SU-DHL-6 (cell line): ENCODE data around the gene NCOA3.

Experiments
- EZH2phosphoT487 ChIP-seq: fragments of 200-600 bp; sonication (generic), shearing (Covaris generic); conservative IDR thresholded peaks from 2 replicates; pipeline ENCODE4 v1.6.1; 2018; ENCODE audit warnings: mild to moderate bottlenecking, antibody characterized with exemption, low read length, moderate library complexity, mixed read lengths
- TF ChIP-seq, protein P1 (sequence below): fragments of 200-600 bp; sonication (generic); IDR thresholded peaks from one replicate; pipeline ENCODE4 v1.5.1; 2017; ENCODE audit warnings: antibody characterized with exemption, mild to moderate bottlenecking, low read length, moderate library complexity; ENCODE audit not compliant: insufficient read depth, poor library complexity, severe bottlenecking

DNA sequence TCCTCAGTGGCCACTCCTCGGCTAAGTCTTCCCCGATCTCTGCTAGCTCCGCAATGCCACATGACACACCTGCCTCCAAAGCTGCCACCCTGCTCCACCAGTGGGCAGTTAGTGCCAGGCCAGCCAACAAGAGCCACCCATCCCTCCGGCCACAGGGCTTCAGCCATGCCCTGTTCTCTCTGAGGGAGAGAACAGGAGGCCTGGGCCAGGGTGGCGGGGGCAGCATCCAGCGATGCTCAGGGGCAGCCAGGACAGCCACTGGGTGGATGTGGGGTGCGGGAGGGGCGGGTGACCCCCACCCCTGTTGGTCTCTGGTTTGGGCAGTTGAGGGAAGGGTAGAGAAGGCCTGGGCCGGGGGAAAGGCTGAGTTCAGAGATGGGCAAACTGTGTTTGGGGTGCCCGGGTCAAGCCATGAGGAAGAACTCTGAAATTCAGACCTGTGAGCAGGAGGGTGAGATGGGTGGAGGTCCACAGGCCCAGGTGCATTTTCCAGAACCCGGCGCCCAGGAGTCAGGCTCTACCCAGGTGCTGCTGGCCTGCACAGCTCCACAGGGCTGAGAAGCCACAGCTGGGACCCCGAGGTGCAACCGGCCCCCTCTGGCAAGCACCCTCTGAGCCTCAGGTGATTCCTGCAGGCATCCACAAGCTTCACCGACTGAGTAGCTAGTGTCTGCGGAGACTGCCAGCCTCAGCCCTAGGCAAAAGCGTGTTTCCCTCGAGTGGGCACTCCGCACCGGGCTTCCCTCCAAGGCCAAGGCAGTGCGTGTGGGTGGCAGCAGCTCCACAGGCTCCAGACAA is 192.5 kb downstream of the NCOA3 start:
- TF ChIP-seq, protein P1, sequence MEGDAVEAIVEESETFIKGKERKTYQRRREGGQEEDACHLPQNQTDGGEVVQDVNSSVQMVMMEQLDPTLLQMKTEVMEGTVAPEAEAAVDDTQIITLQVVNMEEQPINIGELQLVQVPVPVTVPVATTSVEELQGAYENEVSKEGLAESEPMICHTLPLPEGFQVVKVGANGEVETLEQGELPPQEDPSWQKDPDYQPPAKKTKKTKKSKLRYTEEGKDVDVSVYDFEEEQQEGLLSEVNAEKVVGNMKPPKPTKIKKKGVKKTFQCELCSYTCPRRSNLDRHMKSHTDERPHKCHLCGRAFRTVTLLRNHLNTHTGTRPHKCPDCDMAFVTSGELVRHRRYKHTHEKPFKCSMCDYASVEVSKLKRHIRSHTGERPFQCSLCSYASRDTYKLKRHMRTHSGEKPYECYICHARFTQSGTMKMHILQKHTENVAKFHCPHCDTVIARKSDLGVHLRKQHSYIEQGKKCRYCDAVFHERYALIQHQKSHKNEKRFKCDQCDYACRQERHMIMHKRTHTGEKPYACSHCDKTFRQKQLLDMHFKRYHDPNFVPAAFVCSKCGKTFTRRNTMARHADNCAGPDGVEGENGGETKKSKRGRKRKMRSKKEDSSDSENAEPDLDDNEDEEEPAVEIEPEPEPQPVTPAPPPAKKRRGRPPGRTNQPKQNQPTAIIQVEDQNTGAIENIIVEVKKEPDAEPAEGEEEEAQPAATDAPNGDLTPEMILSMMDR: no peak
- no peak for TF ChIP-seq EZH2phosphoT487
